Vagina (tissue), 2 donors: ENCODE results near the gene ING1. TPM values are rescaled to one million over a fixed set of nuclear protein-coding genes. Genes with fewer than 3 reads are reported as not detected.

Experiments
- DNase-seq, 2 donors: peaks; one replicate each; pipeline ENCODE4 v3.0.0-alpha.2; 2017; ENCODE audit errors: extremely low spot score in 2 of 2
- H3K27ac ChIP-seq: fragments of 200-600 bp; sonication (generic); one replicate; pipeline ENCODE4 v1.5.1; 2019
- H3K27me3 ChIP-seq: fragments of 200-600 bp; sonication (generic); one replicate; pipeline ENCODE4 v1.5.1; 2019
- H3K36me3 ChIP-seq, 2 donors: fragments of 200-600 bp; sonication (generic); one replicate each; pipeline ENCODE4 v1.5.1; 2017 to 2019
- H3K4me1 ChIP-seq: fragments of 200-600 bp; sonication (generic); one replicate; pipeline ENCODE4 v1.5.1; 2019
- H3K4me3 ChIP-seq, 2 donors: fragments of 200-600 bp; sonication (generic); 1 replicate in 1 of 2; 2 replicates in 1 of 2; pipeline ENCODE4 v1.5.1; 2016 to 2019
- H3K9me3 ChIP-seq: fragments of 200-600 bp; sonication (generic); one replicate; pipeline ENCODE4 v1.5.1; 2019
- CTCF ChIP-seq, 3 experiments: fragments of 450-650 bp in 2 of 3; fragments of 200-600 bp in 1 of 3; sonication (generic) in 1 of 3; IDR thresholded peaks; one replicate each; pipeline ENCODE4 v1.5.1; 2017 to 2019; ENCODE audit warnings: antibody characterized with exemption in 3 of 3, mild to moderate bottlenecking in 2 of 3, moderate library complexity in 2 of 3
- POLR2A ChIP-seq, 2 donors: fragments of 450-650 bp; IDR thresholded peaks; one replicate each; pipeline ENCODE4 v1.6.1; 2017; ENCODE audit warnings: antibody characterized with exemption in 2 of 2, mild to moderate bottlenecking in 2 of 2, moderate library complexity in 2 of 2
- POLR2AphosphoS5 ChIP-seq, 2 donors: sonication (generic); formaldehyde crosslinking; IDR thresholded peaks; one replicate each; pipeline ENCODE4 v1.9.0; 2017; ENCODE audit warnings: antibody characterized with exemption in 2 of 2, mild to moderate bottlenecking in 2 of 2, low read depth in 1 of 2; ENCODE audit not compliant: insufficient read depth in 1 of 2
- intact Hi-C: fragments of 100-400 bp; cut with DNase I; formaldehyde crosslinking; loops from one replicate; pipeline ENCODE4 v1.15.1; 2023
- total RNA-seq: library from RNA; depleted of rRNA; stranded (reverse); fragments of >200 nt; gene quantifications from one replicate; pipeline ENCODE4 v1.2.3, GENCODE V29; 2016

ING1 gene
- total RNA-seq, 1 donor from 2014 or later = 25.5 TPM

- H3K4me1 ChIP-seq = no peaks in the 10 kb centered on the region
- no peak overlapping the region for H3K4me3 ChIP-seq
- DNase-seq = no peak
These were observed 42.7 kb downstream of the ING1 start for GRCh38 chr13:110756219-110756631.

DNA sequence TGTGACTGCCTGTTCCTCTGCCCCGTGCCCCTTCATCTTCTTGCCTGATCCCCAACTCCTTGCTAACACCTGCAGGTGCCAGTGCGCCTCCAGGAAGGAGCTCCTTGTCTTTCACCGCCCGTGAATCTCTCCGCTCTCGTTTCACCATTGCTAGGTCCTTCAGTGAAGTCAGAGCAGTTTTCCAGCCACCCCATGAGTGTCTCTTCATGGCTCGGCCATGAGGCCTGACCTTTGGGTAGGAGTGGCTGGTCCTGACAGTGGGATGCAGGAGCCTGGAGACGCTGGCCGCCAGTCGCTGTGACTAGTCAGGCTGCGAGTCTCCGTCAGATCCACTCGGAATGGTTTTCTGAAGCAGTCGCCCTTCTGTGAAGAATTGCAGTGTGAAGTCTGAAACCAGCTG, 43.8 kb downstream of the ING1 start:
- Histone ChIP-seq H3K9me3 (no peaks in the 10 kb centered on the region), H3K27ac (no peak overlapping the region), H3K4me1 (no peaks in the 10 kb centered on the region), H3K27me3 (no peaks in the 10 kb centered on the region), H3K36me3 (no peaks in the 10 kb centered on the region), H3K4me3 (no peak overlapping the region)
- no peak for TF ChIP-seq POLR2AphosphoS5 (IDR thresholded peaks at IDR 0.05; ENCODE audit: insufficient read depth in 1 of 2, low read depth in 1 of 2)
- no peak for TF ChIP-seq POLR2A (IDR thresholded peaks at IDR 0.05)
- TF ChIP-seq CTCF (IDR thresholded peaks at IDR 0.05) = no peak
- DNase-seq = no peak
- intact Hi-C loops = no loop called here

More at GRCh38 chr13:110756219-110756631, 42.7 kb downstream of the ING1 start:
- intact Hi-C loops = no loop called here
- TF ChIP-seq POLR2AphosphoS5 (IDR thresholded peaks at IDR 0.05; ENCODE audit: insufficient read depth in 1 of 2, low read depth in 1 of 2) (no peak), POLR2A (IDR thresholded peaks at IDR 0.05) (no peak), CTCF (IDR thresholded peaks at IDR 0.05) (no peak)
- Histone ChIP-seq H3K27me3 (no peaks in the 10 kb centered on the region), H3K27ac (no peak overlapping the region), H3K36me3 (no peaks in the 10 kb centered on the region), H3K9me3 (no peaks in the 10 kb centered on the region)

DNA sequence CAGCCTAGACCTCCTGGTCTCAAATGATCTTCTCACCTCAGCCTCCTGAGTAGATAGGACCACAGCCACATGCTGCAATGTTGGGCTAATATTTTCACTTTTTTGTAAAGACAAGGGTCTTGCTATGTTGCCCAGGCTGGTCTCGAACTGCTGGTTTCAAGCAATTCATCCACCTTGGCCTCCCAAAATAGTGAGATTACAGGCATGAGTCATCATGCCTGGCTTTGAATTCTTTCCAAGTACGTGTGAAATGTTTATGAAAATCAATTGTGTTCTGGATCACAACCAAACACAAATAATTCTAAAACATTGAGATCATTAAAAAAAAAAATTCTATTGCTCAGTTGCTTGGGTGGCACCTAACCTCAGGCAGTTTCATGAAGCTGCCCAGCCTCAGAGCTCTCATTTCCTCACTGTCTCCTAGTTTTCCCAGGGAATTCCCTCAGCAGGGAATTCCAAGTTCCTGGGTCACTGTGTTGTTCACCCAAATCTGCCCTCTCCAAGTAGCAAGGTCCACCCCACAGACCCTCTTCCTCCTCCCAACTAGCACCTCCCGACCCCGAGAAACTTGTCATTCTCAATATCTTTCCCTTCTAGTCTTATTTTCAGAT, 44.8 kb downstream of the ING1 start:
- no peak overlapping the region for H3K27ac ChIP-seq
- no peak overlapping the region for H3K4me3 ChIP-seq
- H3K9me3 ChIP-seq = no peaks in the 10 kb centered on the region
- DNase-seq = no peak
- TF ChIP-seq POLR2A (IDR thresholded peaks at IDR 0.05) (no peak), POLR2AphosphoS5 (IDR thresholded peaks at IDR 0.05; ENCODE audit: insufficient read depth in 1 of 2, low read depth in 1 of 2) (no peak), CTCF (IDR thresholded peaks at IDR 0.05) (no peak)
- H3K4me1 ChIP-seq = no peaks in the 10 kb centered on the region
- intact Hi-C loops = no loop called here
- H3K36me3 ChIP-seq = no peaks in the 10 kb centered on the region
- no peaks in the 10 kb centered on the region for H3K27me3 ChIP-seq

DNA sequence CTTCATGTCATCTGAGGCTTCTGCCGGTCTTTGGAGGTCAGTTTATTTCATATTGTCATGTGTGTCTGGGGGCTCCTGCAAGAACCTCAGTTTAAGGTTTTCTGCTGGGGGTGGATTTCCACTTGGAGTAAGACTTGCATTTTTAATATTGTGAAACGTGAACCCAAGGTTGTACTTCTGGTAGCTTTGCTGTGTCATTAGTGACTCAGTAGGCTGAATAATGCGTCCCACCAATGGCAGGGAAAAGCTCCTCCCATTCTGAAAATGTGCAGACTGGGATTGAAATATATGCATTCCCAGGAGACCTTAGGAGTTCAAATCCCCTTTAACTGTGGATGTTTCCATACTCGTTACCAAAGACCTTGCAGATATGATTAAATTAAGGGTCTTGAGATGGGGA, 46.2 kb downstream of the ING1 start:
- Histone ChIP-seq H3K4me1 (no peaks in the 10 kb centered on the region), H3K9me3 (no peaks in the 10 kb centered on the region), H3K36me3 (no peaks in the 10 kb centered on the region), H3K27ac (no peak overlapping the region), H3K27me3 (no peaks in the 10 kb centered on the region), H3K4me3 (no peak overlapping the region)
- intact Hi-C loops = no loop called here
- TF ChIP-seq POLR2A (IDR thresholded peaks at IDR 0.05) (no peak), POLR2AphosphoS5 (IDR thresholded peaks at IDR 0.05; ENCODE audit: insufficient read depth in 1 of 2, low read depth in 1 of 2) (no peak), CTCF (IDR thresholded peaks at IDR 0.05) (no peak)
- DNase-seq = no peak

- Histone ChIP-seq H3K27ac (no peak overlapping the region), H3K27me3 (no peaks in the 10 kb centered on the region), H3K4me3 (no peak overlapping the region), H3K36me3 (no peaks in the 10 kb centered on the region), H3K4me1 (no peaks in the 10 kb centered on the region), H3K9me3 (no peaks in the 10 kb centered on the region)
- intact Hi-C loops = no loop called here
- TF ChIP-seq POLR2AphosphoS5 (IDR thresholded peaks at IDR 0.05; ENCODE audit: insufficient read depth in 1 of 2, low read depth in 1 of 2) (no peak), CTCF (IDR thresholded peaks at IDR 0.05) (no peak), POLR2A (IDR thresholded peaks at IDR 0.05) (no peak)
- no peak for DNase-seq
These were observed 47.1 kb downstream of the ING1 start for GRCh38 chr13:110760611-110761010.
